SKM-1 (cell line): Measurements from ENCODE around the gene STRN3.
"Not testable (repeated sequence)": the region's sequence is repeated elsewhere in the genome, so short reads cannot be mapped to it uniquely, and the experiment has no call there.

ENCODE experiments used
- DNase-seq: peaks from one replicate; lab custom pipeline; 2025; ENCODE audit not compliant: unreplicated experiment; lab: John Stamatoyannopoulos, UW

STRN3 gene

DNA sequence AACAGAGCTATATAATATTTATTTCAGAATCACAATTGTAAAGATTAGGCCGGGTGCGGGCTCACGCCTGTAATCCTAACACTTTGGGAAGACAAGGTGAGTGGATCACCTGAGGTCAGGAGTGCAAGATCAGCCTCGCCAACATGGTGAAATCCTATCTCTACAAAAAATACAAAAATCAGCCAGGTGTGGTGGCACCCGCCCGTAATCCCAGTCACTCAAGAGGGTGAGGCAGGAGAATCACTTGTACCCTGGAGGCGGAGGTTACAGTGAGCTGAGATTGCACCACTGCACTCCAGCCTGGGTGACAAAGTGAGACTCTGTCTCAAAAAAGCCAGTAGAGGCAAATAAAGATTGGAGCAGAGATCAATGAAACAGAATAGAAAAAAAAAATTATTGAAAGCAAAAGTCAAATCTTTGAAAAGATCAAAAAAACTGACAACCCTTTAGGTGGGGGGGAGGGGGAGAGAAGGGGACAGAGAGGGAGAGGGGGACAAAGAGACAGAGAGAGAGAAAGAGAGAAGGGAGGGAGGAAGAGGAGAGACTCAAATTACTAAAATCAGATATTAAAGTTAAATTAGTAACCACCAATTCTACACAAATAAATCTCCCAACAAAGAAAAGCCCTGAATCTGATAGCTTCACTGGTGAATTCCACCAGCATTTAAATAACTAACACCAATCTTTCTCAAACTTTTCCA is 53.1 kb downstream of the STRN3 start:
- no peak for DNase-seq

DNA sequence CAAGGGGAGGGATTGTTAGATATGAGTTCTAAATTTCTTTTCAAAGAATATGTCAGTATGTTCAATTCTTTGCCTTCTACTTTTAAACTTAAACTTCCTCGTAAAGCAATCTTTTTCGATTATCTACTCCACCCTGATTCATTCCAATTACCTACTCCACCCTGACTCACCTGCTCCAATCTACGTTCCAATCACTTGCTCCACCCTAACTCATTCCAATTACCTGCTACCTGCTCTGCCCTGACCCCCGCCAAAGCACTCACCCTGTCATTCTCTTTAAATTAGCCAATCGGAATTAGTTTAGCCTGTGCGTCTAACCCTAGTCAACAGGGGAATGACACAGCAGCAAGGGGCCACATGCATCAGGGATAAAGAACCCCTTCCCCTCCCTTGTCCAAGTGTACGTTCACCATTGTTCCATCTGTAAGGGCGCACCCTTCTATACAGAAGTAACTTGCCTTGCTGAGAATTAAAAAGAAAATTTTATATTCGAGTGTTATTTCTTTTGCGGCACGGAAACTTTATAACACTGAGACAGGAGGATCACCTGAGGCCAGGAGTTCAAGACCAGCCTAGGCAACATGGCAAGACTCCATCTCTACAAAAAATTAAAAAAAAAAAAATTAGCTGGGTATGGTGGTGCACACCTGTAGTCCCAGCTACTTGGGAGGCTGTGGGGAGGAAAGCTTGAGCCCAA is 54.0 kb downstream of the STRN3 start:
- DNase-seq, result not testable (repeated sequence)

DNA sequence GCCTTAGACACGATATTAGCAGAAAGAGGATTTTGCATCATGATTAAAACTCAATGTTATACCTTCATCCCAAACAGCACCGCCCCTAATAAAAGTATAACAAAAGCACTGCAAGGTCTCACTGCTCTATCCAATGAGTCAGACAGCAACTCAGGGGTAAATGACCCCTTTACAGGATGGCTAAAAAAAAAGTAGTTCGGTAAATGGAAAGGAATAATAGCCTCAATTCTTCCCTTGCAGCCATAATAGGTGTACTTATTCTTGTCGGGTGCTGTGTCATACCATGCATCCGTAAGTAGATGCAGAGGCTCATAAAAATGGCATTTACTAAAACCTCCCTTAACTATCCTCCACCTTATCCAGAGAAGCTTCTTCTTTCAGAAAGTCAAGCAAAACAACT is 54.6 kb downstream of the STRN3 start:
- no peak for DNase-seq

DNA sequence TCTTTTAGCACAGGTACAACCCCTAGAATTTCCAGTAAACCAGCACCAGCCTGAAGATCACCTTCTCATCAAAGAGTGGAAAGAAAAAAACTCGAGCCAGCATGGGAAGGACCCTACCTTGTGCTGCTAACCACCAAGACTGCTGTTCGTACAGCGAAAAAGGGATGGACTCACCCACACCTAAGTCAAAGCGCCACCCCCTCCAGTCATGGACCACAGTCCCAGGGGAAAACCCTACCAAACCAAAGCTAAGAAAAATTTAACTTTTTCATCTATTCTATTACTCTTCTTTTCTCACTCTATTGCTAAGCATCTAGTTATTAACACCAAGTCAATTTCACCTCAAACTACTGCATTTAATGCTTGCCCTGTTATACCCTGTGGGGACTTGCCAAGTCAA is 56.4 kb downstream of the STRN3 start:
- DNase-seq, result not testable (repeated sequence)

DNA sequence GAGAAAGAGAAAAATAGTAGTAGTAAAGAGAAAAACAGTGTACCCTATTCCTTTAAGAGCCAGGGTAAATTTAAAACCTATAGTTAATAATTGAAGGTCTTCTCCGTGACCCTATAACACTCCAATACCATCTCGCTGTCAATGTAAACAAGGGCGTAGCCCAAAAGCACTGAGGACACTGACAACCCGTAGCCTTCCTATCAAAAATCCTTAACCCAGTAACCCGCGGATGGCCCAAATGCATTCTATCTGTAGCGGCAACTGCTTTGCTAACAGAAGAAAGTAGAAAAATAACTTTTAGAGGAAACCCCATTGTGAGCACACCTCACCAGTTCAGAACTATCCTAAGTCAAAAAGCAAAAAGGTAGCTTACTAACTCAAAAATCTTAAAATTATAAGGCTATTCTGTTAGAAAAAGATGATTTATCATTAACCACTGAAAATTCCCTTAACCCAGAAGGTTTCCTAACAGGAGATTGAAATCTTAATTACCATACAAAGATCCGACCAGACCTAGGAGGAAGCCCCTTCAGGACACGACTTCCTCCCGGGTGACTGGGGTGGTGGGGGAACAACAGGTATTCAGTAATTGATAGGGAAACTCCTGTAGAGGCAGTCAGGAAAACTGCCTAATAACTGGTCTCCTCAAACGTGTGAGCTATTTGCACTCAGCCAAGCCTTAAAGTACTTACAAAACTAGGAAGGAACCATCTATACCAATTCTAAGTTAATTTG is 58.6 kb downstream of the STRN3 start:
- not testable (repeated sequence) for DNase-seq

DNA sequence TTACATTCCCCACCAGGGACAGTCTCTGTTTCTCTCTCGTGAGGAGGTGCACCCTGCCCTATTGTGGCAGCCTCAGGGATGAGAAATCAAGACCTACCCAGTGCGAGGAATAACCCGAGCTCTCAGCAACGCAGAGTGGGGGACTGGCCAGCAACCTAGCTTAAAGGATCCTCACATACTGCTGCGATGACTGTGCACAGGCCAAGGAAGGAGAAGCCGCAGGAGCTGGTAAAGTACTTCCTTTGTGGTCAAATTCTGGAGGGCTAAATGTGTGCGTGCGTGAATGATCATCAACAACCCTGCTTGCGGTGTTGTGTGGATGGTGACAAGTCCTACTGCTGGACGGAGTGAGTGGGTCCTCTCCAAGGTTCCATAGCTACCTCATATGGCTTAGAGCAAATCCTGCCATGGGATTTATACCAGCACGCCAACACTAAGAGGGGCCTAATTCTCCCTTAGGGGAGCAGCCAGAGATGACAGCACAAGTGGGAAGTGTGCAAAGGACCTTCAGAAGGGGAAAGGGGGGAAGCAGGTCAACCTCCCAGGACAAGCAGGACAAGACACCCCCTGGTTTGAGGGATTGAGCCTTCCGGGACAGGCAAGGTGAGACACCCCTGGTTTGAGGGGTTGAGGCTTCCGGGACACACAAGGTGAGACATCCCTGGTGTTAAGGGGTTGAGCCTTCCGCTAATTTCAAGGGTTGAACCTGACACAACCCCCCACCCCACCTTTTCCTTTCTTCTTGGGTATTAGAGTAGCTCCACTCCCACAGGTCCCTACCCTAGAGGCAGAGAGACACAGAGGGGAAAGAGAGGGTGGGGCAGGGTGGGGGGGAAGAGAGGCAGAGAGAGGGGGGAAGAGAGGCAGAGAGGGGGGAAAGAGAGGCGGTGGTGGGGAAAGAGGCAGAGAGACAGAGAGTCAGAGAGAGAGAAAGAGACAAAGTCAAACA is 59.5 kb downstream of the STRN3 start:
- DNase-seq, result no peak

DNA sequence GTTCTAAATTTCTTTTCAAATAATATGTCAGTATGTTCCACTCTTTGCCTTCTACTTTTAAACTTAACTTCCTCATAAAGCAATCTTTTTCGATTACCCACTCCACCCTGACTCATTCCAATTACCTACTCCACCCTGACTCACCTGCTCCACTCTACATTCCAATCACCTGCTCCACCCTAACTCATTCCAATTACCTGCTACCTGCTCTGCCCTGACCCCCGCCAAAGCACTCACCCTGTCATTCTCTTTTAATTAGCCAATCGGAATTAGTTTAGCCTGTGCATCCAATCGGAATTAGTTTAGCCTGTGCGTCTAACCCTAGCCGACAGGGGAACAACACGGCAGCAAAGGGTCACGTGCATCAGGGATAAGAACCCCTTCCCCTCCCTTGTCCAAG is 60.3 kb downstream of the STRN3 start:
- not testable (repeated sequence) for DNase-seq

DNA sequence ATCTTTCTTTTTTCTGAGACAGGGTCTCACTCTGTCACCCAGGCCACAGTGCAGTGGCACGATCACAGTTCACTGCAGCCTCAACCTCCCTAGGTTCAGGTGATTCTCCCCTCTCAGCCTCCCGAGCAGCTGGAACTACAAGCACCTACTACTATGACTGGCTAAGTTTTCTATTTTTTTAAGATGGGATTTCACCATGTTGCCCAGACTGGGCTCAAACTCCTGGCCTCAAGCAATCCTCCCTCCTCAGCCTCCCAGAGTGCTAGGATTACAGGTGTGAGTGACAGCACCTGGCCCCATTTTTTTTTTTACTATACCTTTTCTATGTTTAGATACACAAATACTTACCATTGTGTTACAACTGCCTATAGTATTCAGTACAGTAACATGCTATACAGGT is 63.6 kb downstream of the STRN3 start:
- DNase-seq, result not testable (repeated sequence)

DNA sequence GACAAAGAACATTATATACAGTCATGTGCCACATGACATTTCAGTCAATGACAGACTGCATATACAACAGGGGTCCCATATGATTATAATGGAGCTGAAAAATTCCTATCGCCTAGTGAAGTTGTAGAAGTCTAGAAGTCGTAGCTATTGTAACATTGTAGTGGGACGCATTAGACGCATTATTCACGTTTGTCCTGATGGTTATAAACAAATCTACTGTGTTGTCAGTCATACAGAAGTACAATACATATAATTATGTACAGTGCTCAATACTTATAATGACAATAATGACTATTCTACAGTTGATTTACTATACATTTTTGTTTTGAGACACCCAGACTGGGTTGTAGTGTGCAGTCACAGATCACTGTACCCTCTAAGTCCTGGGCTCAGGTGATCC is 64.8 kb downstream of the STRN3 start:
- no peak for DNase-seq

DNA sequence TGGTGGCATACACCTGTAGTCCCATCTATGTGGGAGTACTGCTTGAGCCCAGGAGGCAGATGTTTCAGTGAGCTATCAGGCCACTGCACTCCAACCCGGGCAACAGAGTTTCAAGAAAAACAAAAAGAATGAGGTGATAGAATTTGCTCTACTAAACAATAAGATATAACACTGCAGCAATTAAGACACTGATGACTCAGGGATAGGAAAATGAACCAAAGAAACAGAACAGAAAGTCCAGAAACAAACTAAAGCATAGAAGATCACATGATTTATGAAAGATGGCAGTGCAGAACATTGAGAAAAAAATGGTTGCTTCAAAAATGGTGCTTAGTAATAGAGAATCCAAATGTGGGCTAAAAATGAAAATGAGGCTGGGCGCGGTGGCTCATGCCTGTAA is 66.0 kb downstream of the STRN3 start:
- DNase-seq, result no peak

DNA sequence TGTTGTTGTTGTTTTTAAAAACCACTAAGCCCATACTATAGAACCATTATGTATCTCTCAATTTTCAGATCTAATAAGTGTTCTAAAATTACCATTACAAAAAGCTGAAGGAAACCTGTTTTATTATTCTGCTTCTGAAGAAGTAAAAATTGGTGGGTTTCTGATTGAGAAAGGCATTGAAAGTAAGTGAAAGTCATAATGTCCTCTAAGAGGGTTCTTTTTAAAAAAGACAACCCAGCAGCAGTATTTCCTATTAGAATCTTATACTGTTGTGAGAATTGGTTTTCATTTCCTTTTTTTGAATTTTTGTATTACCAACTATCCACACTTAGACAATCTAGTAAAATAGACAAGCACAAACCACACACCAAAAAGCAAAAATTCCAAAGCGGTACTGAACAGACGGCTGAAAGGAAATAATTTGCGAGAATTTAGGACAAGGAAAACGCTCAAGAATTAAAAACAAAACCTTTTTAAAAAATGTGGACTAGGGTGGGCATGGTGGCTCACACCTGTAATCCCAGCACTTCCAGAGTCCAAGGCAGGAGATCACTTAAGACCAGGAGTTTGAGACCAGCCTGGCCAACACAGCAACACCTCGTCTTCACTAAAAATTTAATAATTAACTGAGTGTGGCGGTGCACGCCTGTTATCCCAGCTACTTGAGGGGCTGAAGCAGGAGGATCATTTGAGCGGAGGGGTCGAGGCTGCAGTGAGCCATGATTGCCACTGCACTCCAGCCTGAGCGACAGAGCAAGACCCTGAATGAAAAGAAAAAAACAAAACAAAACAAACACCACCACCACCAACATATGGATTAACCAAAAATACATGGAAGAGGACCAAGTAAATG is 67.4 kb downstream of the STRN3 start:
- DNase-seq, result no peak

DNA sequence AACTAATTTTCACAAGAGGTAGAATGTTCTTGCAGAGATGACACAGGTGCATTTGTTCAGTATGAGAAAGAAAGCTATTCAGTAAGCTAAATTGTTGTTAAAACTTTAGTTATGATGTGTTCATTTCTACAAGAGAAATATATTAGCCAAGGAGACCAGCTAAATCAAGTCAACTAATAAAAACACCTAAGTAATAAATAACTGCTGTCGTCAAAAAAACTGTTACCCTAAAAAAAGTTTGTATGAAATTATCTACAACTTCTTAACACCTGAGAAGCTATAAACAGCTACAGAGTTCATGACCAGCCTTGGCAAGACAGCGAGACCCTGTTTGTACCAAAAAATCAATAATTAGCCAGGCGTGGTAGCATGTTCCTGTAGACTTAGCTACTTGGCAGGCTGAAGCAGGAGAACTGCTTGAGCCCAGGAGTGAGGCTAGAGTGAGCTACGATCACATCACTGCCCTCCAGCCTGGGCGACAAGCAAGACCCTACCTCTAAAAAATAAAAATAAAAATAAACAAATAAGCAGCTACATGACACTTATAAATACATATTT is 68.3 kb downstream of the STRN3 start:
- DNase-seq, result no peak

DNA sequence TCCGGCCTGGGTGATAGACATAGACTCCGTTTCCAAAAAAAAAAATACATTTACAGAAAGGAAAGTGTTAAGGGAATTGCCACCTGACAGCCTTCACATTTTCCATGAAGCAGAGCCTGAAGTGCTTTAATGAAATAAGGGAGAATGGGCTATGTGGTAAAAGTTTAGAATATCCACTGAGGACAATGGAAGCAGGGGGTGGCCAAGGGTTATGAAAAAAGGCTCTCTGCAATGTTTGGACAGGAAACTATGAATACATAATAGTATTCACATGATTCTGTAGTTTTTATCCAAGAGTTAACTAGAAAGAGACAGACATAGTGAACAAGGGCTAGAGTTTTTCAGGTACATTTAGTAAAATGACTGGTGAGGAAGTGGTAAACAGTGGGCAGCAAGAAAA is 76.5 kb downstream of the STRN3 start:
- no peak for DNase-seq

DNA sequence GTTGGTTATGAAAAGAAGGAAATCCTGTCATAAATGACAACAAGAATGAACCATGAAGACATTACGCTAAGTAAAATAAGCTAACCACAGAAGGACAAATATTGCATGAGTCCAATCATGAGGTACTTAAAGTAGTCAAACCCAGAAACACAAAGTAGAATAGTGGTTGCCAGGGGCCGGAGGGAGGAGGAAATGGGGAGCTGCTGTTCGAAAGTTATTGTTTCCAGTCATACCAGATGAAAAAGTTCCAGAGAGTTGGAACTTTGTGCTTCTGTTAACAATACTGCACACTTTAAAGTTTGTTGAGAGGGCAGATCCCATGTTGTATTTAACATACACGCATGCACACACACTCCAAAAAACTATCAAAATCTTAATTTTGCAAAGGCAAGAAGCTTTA is 82.5 kb downstream of the STRN3 start:
- no peak for DNase-seq

DNA sequence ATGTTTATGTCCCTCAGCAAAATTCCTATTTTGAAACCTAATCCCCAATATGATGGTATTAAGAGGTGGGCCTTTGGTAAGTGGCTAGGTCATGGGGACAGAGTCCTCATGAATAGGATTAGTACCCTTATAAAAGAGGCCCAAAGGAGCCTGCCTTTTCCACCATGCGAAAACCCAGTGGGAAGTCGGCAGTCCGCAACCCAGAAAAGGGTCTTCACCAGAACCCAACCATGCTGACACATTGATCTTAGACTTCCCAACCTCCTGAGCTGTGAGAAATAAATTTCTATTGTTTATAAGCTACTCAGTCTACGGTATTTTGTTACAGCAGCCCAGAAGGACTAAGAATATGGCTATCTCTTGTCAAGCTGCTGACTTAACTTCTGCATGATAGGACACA is 85.3 kb downstream of the STRN3 start:
- DNase-seq, result no peak

DNA sequence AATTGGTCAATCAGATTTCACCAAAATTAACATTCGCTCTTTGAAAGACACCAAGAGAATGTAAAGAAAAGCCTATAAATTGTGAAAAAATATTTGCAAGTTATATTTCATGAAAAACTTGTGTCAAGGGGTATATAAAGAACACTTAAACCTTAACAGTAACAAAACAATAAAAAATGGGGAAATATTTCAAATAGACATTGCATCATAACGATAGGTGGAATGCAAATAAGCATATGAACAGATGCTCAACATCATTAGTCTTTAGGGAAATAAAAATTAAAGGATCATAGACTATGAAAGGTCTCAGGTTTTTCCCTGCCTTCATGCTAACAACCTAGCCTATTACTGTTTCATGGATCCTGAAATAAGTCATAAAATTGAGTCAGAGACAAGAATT is 87.6 kb downstream of the STRN3 start:
- DNase-seq, result no peak

DNA sequence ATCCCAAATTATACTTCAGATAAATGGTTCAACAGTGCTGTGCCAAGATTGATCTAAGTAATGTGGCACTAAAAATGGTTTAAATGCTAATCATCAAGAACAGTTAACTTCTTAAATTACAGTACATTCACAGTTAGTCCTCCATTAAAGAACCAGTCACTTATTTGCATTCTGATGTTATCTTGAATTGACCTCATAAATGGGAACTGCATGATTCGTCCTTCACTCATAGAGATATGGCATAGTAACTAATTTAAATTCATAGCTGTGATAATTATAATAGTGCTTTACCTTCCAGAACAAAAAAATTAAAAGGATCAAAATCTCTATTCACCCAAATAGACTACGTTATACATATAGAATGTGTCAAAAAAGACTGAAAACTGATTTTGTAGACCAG is 90.7 kb downstream of the STRN3 start:
- DNase-seq, result no peak

DNA sequence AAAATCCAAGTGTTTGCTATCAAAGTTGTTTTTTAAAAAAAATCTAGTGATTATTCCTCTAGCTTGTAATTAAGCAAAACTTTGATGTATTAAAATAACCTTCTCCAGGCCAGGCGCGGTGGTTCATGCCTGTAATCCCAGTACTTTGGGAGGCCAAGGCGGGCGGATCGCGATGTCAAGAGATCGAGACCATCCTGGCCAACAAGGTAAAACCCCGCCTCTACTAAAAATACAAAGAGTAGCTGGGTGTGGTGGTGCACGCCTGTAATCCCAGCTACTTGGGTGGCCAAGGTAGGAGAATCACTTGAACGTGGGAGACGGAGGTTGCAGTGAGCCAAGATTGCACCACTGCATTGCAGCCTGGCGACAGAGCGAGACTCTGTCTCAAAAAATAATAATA is 92.2 kb downstream of the STRN3 start:
- not testable (repeated sequence) for DNase-seq

DNA sequence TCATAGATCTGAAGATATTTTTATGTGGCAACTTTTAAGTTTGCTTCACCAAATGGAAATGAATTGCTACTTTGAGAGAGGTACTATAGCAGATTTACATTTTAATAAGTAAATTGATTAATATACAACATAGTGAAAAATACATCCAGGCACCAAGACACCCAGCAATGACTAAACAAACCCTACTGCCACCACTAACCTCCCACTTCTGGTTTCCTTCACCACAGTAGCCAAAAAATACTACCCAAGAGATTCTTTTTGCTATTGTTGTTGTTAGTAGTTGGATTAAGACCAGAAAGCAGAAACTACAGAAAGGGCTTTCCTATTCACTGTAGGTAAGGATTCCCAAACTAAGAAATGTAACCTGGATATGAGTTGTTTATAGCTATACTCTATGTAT is 97.7 kb downstream of the STRN3 start:
- no peak for DNase-seq

DNA sequence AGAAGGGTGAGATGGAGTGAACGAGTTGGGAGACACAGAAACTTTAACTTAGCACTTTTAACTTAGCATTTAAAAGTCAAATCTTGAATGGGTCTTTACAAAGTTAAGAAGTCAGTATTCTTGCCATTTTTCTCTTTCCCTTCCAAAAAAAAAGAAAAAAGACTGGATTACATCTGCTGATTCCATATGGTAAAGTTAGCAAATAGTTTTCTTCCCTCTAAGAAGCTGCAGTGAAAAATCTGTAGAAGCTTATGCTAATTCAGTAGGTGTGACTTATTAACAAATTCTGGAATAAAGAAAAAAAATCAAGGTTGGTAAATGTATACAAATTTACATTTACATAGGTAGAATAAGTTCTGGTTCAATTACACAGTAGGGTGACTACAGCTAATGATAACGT is 100.9 kb downstream of the STRN3 start:
- no peak for DNase-seq
